WTC11 (cell line): ENCODE results near the gene ADAMTS7. TPM values are rescaled to one million over a fixed set of nuclear protein-coding genes. Genes with fewer than 3 reads are reported as not detected.
"Not testable (repeated sequence)": the region's sequence is repeated elsewhere in the genome, so short reads cannot be mapped to it uniquely, and the experiment has no call there.

Source experiments
- ATAC-seq: fragments of 200-7000 bp; cut with Tn5 transposase; 2 replicates; pipeline ENCODE4 v1.10.0; 2021; ENCODE audit warnings: mild to moderate bottlenecking, moderate library complexity
- CTCF ChIA-PET: fragments of 300-600 bp; sonication (Branson Sonifier 250); formaldehyde crosslinking; loops from one replicate; lab custom pipeline; 2021; ENCODE audit warnings: antibody characterized with exemption; lab: Charles Lee
- POLR2A ChIA-PET: fragments of 350-600 bp; sonication (Branson Sonifier 250); formaldehyde crosslinking; loops from one replicate; lab custom pipeline; 2021; ENCODE audit warnings: antibody characterized with exemption; lab: Charles Lee
- DNase-seq: peaks from one replicate; pipeline ENCODE4 v3.0.0; 2021; ENCODE audit warnings: low spot score
- H3K27ac Mint-ChIP-seq: 2 replicates; pipeline ENCODE4 v1.8.0; 2021; ENCODE audit warnings: mixed read lengths
- H3K27me3 Mint-ChIP-seq: 2 replicates; pipeline ENCODE4 v1.8.0; 2021; ENCODE audit warnings: low read depth, mild to moderate bottlenecking, moderate library complexity, mixed read lengths
- H3K36me3 Mint-ChIP-seq: 2 replicates; pipeline ENCODE4 v1.8.0; 2021; ENCODE audit warnings: mixed read lengths
- H3K4me1 Mint-ChIP-seq: 2 replicates; pipeline ENCODE4 v1.8.0; 2022; ENCODE audit warnings: mixed read lengths
- H3K4me3 Mint-ChIP-seq: 2 replicates; pipeline ENCODE4 v1.8.0; 2021; ENCODE audit warnings: mild to moderate bottlenecking, moderate library complexity, mixed read lengths
- H3K9me3 Mint-ChIP-seq: 2 replicates; pipeline ENCODE4 v1.8.0; 2021; ENCODE audit warnings: mixed read lengths
- E2F5 ChIP-seq: sonication (generic); formaldehyde crosslinking; IDR thresholded peaks from 2 replicates; pipeline ENCODE4 v1.8.1; 2022; ENCODE audit warnings: mild to moderate bottlenecking, moderate library complexity, missing genetic modification reagents
- FOXJ3 ChIP-seq: sonication (generic); formaldehyde crosslinking; IDR thresholded peaks from 2 replicates; pipeline ENCODE4 v1.9.0; 2021; ENCODE audit warnings: missing genetic modification reagents, mild to moderate bottlenecking, borderline replicate concordance
- GTF2I ChIP-seq: fragments of 250-450 bp; sonication (Bioruptor Pico); conservative IDR thresholded peaks from 2 replicates; pipeline ENCODE4 v1.4.0; 2021; ENCODE audit warnings: mild to moderate bottlenecking
- JAZF1 ChIP-seq: fragments of 250-450 bp; sonication (Bioruptor Pico); IDR thresholded peaks from 2 replicates; pipeline ENCODE4 v1.9.0; 2021; ENCODE audit warnings: moderate library complexity, mild to moderate bottlenecking, inconsistent platforms
- NFYB ChIP-seq: sonication (generic); formaldehyde crosslinking; conservative IDR thresholded peaks from 2 replicates; pipeline ENCODE4 v1.8.0; 2022; ENCODE audit warnings: low read depth, missing genetic modification reagents
- RORB ChIP-seq: fragments of 250-450 bp; sonication (Bioruptor Pico); IDR thresholded peaks from 2 replicates; pipeline ENCODE4 v1.9.0; 2021; ENCODE audit warnings: mild to moderate bottlenecking
- SP1 ChIP-seq: sonication (generic); formaldehyde crosslinking; conservative IDR thresholded peaks from 2 replicates; pipeline ENCODE4 v1.8.1; 2022; ENCODE audit warnings: missing genetic modification reagents
- TP53 ChIP-seq: sonication (generic); formaldehyde crosslinking; IDR thresholded peaks from 2 replicates; pipeline ENCODE4 v1.8.1; 2023; ENCODE audit warnings: mild to moderate bottlenecking, missing genetic modification reagents
- ZNF317 ChIP-seq: sonication (generic); formaldehyde crosslinking; IDR thresholded peaks from 2 replicates; pipeline ENCODE4 v1.8.1; 2023; ENCODE audit warnings: low read depth, mild to moderate bottlenecking, moderate library complexity, missing genetic modification reagents, borderline replicate concordance
- ZNF396 ChIP-seq: fragments of 250-450 bp; sonication (Bioruptor Pico); IDR thresholded peaks from 2 replicates; pipeline ENCODE4 v1.8.0; 2021; ENCODE audit warnings: mild to moderate bottlenecking, moderate library complexity, borderline replicate concordance
- ZNF416 ChIP-seq: fragments of 250-450 bp; sonication (Bioruptor Pico); IDR thresholded peaks from 2 replicates; pipeline ENCODE4 v1.9.0; 2021; ENCODE audit warnings: mild to moderate bottlenecking, inconsistent platforms
- total RNA-seq: library from RNA; stranded (reverse); gene quantifications from 3 replicates; pipeline ENCODE4 v1.2.3, GENCODE V29; 2021
- TF ChIP-seq, protein P1 (sequence below): sonication (generic); formaldehyde crosslinking; IDR thresholded peaks from 2 replicates; pipeline ENCODE4 v1.8.1; 2023; ENCODE audit warnings: mild to moderate bottlenecking, missing genetic modification reagents, moderate library complexity
- TF ChIP-seq, protein P2 (sequence below): sonication (generic); formaldehyde crosslinking; IDR thresholded peaks from 2 replicates; pipeline ENCODE4 v1.8.0; 2022; ENCODE audit warnings: mild to moderate bottlenecking, missing genetic modification reagents
- TF ChIP-seq, protein P3 (sequence below): sonication (generic); formaldehyde crosslinking; IDR thresholded peaks from 2 replicates; pipeline ENCODE4 v1.8.1; 2022; ENCODE audit warnings: missing genetic modification reagents, borderline replicate concordance
- TF ChIP-seq, protein P4 (sequence below): sonication (generic); formaldehyde crosslinking; IDR thresholded peaks from 2 replicates; pipeline ENCODE4 v1.8.0; 2022; ENCODE audit warnings: mild to moderate bottlenecking, missing genetic modification reagents

Gene ADAMTS7
- total RNA-seq, 1 experiment from 2014 or later: 70.3 TPM

- no peak overlapping the region for H3K4me3 Mint-ChIP-seq
- peaks cover 5% of the 10 kb centered on the region; the same call in 1 of the 2 replicates for H3K27me3 Mint-ChIP-seq
- POLR2A ChIA-PET: interaction anchor here (1.2 kb wide), 1 partner anchor 162 kb away, joined by 4 read pairs; the partner anchor contains the start of gene CHRNA5
- no peaks in the 10 kb centered on the region for H3K9me3 Mint-ChIP-seq
- H3K4me1 Mint-ChIP-seq: peaks cover 9% of the 10 kb centered on the region
- CTCF ChIA-PET: interaction anchor here (1.5 to 2.3 kb wide), 4 partner anchors 11 to 107 kb away, joined by 5 to 7 read pairs (median 6); partner anchors contain the start of gene CHRNA3
- no peak for TF ChIP-seq E2F5
- TF ChIP-seq, all 79 proteins: peak for 0
- Mint-ChIP-seq H3K27ac (peak overlapping the region; percentile 71), H3K36me3 (no peaks in the 10 kb centered on the region)
- peak; percentile 34 for ATAC-seq
- no peak for DNase-seq
These were observed 83.7 kb downstream of the ADAMTS7 start for GRCh38 chr15:78727561-78727960.

DNA sequence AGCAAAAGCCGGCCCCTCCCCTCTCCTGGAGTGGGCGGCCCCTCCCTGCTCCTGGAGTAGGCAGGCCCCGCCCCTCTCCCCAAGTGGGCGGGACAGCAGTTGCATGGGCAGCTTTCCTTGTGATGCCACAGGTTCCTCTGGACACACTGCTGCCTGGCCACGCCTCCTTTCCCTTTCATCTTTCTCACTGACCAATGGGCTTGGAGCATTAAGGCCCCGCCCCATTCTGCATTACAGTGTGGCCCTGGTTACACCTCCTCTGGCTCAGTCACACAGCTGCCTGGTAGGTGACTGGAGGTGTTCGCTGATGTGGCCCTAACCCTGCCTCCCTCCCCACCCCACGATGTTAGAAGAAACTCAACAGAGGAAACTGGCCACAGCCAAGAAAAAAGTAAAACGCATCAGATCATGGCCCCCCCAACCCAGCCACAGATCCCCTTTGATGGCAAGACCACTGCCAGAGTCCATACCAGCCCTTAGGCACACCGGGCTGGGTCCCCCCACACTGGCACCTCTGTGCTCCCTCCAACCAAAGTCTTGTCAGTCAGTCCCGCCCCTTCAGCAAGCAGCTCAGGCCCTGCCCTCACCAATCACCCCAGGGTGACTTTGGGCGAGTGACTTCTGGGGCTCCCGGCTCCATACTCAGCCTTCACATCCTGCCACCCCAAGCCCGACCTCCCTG lies 84.3 kb downstream of the ADAMTS7 start:
- POLR2A ChIA-PET: interaction anchor here (0.6 to 1.2 kb wide), 2 partner anchors 153 to 162 kb away, joined by 3 to 4 read pairs; partner anchors contain the start of gene CHRNA5
- ATAC-seq (peak; percentile 84), DNase-seq (peak; percentile 93)
- peak overlapping the region; percentile 71; the same call in 1 of the 2 replicates for H3K27ac Mint-ChIP-seq
- no peaks in the 10 kb centered on the region for H3K9me3 Mint-ChIP-seq
- H3K4me3 Mint-ChIP-seq: no peak overlapping the region
- peak; percentile 39; the same call in 1 of the 2 replicates for TF ChIP-seq SP1 (CRISPR knock-in tag)
- TF ChIP-seq, protein P1, sequence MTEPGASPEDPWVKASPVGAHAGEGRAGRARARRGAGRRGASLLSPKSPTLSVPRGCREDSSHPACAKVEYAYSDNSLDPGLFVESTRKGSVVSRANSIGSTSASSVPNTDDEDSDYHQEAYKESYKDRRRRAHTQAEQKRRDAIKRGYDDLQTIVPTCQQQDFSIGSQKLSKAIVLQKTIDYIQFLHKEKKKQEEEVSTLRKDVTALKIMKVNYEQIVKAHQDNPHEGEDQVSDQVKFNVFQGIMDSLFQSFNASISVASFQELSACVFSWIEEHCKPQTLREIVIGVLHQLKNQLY (CRISPR knock-in tag): no peak
- no peaks in the 10 kb centered on the region for H3K36me3 Mint-ChIP-seq
- peaks cover 9% of the 10 kb centered on the region for H3K4me1 Mint-ChIP-seq
- H3K27me3 Mint-ChIP-seq: peaks cover 2% of the 10 kb centered on the region; the same call in 1 of the 2 replicates
- CTCF ChIA-PET: interaction anchor here (0.6 to 2.3 kb wide), 6 partner anchors 11 to 107 kb away, joined by 4 to 7 read pairs (median 6); partner anchors contain the start of gene CHRNA3

DNA sequence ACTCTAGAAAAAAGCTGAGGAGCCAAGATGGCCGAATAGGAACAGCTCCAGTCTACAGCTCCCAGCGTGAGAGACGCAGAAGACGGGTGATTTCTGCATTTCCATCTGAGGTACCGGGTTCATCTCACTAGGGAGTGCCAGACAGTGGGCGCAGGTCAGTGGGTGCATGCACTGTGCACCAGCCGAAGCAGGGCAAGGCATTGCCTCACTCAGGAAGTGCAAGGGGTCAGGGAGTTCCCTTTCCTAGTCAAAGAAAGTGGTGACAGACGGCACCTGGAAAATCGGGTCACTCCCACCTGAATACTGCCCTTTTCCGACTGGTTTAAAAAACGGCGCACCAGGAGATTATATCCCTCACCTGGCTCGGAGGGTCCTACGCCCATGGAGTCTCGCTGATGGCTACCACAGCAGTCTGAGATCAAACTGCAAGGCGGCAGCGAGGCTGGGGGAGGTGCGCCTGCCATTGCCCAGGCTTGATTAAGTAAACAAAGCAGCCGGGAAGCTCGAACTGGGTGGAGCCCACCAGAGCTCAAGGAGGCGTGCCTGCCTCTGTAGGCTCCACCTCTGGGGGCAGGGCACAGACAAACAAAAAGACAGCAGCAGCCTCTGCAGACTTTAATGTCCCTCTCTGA lies 91.3 kb downstream of the ADAMTS7 start:
- DNase-seq, H3K27ac Mint-ChIP-seq, H3K4me1 Mint-ChIP-seq, ATAC-seq, POLR2A ChIA-PET: not testable (repeated sequence)
- Mint-ChIP-seq H3K4me3 (peak overlapping the region; percentile 6; the same call in 1 of the 2 replicates), H3K9me3 (peaks cover 19% of the 10 kb centered on the region), H3K36me3 (peaks cover 14% of the 10 kb centered on the region), H3K27me3 (peaks cover 10% of the 10 kb centered on the region)
- CTCF ChIA-PET: interaction anchor here (0.9 kb wide), 1 partner anchor 10 kb away, joined by 3 read pairs; no protein-coding TSS in a partner anchor

GRCh38 chr15:78718837-78719236 lies 92.4 kb downstream of the ADAMTS7 start:
- ChIA-PET CTCF (no interaction called here), POLR2A (no interaction called here)
- Mint-ChIP-seq H3K27me3 (peaks cover 10% of the 10 kb centered on the region), H3K36me3 (peaks cover 19% of the 10 kb centered on the region), H3K27ac (no peak overlapping the region), H3K9me3 (peaks cover 30% of the 10 kb centered on the region), H3K4me1 (no peaks in the 10 kb centered on the region), H3K4me3 (no peak overlapping the region)
- ATAC-seq (no peak), DNase-seq (no peak)
- TF ChIP-seq JAZF1 (CRISPR knock-in tag) (no peak), TP53 (CRISPR knock-in tag) (no peak), RORB (CRISPR knock-in tag) (no peak), FOXJ3 (no peak), GTF2I (no peak), ZNF317 (no peak), NFYB (CRISPR knock-in tag) (no peak), ZNF416 (CRISPR knock-in tag) (no peak), ZNF396 (no peak)
- TF ChIP-seq, protein P2, sequence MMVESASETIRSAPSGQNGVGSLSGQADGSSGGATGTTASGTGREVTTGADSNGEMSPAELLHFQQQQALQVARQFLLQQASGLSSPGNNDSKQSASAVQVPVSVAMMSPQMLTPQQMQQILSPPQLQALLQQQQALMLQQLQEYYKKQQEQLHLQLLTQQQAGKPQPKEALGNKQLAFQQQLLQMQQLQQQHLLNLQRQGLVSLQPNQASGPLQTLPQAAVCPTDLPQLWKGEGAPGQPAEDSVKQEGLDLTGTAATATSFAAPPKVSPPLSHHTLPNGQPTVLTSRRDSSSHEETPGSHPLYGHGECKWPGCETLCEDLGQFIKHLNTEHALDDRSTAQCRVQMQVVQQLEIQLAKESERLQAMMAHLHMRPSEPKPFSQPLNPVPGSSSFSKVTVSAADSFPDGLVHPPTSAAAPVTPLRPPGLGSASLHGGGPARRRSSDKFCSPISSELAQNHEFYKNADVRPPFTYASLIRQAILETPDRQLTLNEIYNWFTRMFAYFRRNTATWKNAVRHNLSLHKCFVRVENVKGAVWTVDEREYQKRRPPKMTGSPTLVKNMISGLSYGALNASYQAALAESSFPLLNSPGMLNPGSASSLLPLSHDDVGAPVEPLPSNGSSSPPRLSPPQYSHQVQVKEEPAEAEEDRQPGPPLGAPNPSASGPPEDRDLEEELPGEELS: no peak
- TF ChIP-seq, protein P3, sequence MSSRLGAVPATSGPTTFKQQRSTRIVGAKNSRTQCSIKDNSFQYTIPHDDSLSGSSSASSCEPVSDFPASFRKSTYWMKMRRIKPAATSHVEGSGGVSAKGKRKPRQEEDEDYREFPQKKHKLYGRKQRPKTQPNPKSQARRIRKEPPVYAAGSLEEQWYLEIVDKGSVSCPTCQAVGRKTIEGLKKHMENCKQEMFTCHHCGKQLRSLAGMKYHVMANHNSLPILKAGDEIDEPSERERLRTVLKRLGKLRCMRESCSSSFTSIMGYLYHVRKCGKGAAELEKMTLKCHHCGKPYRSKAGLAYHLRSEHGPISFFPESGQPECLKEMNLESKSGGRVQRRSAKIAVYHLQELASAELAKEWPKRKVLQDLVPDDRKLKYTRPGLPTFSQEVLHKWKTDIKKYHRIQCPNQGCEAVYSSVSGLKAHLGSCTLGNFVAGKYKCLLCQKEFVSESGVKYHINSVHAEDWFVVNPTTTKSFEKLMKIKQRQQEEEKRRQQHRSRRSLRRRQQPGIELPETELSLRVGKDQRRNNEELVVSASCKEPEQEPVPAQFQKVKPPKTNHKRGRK (CRISPR knock-in tag): no peak
- TF ChIP-seq, protein P4, sequence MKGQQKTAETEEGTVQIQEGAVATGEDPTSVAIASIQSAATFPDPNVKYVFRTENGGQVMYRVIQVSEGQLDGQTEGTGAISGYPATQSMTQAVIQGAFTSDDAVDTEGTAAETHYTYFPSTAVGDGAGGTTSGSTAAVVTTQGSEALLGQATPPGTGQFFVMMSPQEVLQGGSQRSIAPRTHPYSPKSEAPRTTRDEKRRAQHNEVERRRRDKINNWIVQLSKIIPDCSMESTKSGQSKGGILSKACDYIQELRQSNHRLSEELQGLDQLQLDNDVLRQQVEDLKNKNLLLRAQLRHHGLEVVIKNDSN (CRISPR knock-in tag): no peak
- TF ChIP-seq, protein P1 (CRISPR knock-in tag): no peak
